ENCODE measurements around the gene NTRK1.
A peak's percentile ranks its signal among the peaks of the same experiment; 100 is the strongest.
"Not testable (repeated sequence)": the region's sequence is repeated elsewhere in the genome, so short reads cannot be mapped to it uniquely, and the experiment has no call there.

NTRK1 gene

DNA sequence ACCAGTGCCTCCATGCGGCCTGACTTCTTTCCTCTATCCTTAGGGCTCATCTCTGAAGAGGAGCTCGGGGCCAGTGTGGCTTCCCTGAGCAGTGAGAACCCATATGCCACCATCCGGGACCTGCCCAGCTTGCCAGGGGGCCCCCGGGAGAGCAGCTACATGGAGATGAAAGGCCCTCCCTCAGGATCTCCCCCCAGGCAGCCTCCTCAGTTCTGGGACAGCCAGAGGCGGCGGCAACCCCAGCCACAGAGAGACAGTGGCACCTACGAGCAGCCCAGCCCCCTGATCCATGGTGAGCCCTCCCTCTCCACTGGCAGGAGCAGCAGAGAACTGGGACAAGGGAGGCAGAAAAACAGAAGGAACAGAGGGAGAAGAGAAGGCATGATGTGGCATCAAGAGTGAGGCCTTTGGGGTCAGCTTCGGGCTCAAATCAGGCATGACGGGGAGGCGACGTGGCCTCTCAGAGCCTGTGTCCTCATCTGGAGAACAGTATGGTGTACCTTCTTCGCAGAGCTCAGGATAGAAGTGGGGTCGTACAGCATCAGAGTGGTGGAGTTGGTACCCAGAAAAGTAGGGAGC is 53.2 kb downstream of the NTRK1 start:
- DNase-seq (ENCODE audit: low spot score): no peak

DNA sequence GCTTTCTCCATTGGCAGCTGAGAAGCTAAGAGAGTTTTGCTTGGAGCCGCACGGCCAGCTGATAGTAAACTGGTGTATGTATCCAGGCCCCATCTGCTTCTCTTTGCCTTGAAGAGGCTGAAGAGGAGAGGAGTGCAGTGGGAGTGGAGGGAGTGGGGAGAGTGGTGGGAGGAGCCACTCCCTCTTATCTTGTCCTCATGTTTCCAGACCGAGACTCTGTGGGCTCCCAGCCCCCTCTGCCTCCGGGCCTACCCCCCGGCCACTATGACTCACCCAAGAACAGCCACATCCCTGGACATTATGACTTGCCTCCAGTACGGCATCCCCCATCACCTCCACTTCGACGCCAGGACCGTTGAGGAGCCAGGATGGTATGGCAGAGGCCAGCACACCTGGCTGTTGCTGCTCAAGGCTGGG is 53.8 kb downstream of the NTRK1 start:
- DNase-seq (ENCODE audit: low spot score): no peak

DNA sequence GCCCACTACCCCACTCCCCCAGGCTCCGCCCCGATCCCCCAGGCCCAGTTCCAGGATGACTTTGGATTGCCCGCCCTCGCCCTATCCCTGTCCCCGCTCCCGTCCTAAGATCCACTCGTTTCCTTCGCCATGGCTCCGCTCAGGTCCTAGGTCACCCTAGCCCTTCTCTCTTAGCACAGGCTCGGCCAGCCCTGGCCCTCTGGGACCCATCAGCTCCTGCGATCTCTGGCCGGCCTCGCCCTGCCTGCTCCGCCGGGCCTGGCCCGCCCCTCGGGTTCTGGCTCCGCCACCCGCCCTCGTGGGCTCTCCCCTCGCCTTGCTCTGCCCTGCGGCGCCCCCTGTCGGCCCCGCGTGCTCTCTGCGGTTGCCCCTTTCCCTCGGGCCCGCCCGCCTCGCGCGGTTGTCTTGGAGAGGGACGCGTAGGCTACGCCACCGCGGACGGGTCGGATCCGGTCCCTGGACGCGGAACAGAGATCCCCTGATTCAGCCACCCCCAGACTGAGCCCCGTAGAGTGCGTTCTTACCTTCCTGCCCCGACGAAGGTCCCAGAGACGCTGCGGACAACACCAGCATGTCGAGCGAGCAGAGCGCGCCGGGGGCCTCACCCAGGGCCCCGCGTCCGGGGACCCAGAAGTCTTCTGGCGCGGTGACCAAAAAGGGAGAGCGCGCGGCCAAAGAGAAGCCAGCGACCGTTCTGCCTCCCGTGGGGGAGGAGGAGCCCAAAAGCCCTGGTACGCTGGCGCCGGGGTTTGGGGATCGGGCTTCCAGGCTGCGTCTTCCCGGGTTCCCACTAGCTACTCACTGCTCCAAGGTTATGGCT is 59.8 kb downstream of the NTRK1 start, which contains the start of gene LRRC71:
Gene LRRC71 (plus strand): TSS at position 400 of the 820 bp plus-strand sequence. CDS start 172 bp downstream, at position 572.
- peak; percentile 74 for DNase-seq (ENCODE audit: low spot score)

DNA sequence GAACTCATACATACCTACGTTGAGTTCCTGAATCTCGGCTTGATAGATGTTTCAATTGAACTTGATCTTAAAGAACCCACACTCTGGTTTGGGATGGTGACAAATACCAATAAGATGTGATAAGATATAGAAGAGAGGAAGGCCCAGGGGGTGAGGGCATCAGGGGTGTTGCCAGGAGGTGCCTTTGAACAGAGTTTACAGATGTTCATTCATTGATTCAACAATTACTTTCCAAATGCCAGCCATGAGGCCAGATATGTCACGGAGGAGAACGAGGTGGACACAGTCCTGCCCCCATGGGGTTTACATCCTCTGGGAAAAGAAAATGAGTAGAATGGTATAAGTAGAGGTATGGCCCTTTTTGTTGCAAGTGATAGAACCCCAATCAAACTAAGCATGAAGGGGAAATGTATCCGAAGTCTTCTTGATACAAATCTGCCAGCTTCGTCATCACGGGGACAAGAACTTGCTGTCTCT is 60.4 kb downstream of the NTRK1 start:
- no peak for DNase-seq (ENCODE audit: low spot score)

DNA sequence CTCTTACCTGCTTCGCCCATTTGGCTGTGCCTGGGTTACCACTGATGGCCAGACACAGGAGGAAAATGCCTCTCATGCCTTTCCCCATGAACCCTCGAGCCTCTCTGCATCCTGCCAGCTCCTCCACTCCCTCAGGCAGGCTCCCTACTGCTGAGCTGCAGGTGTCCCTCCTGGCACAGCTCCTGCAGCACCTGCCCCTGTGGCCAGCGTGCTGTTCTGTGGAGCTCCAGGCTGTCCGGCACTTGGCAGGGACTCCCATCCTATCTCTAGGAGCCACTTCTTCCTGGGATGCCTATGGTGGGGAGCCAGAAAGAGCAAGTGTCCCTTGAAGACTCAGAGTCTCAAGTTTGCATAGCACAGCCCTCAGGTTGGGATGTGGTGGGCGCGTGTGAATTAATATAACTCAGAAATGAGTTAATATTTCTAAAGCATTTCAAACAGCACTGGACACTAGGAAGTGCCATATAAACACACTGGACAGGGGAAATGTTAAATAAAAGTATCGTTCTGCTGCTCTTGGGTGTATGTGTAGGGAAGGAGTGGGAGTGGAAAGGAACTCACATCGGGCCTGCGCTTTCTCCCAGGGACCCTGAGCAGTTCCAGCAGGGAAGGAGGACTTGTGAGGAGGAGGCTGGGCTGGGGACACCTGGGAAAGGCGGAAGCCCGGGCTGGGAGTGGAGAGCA is 62.5 kb downstream of the NTRK1 start:
- DNase-seq (ENCODE audit: low spot score): no peak

DNA sequence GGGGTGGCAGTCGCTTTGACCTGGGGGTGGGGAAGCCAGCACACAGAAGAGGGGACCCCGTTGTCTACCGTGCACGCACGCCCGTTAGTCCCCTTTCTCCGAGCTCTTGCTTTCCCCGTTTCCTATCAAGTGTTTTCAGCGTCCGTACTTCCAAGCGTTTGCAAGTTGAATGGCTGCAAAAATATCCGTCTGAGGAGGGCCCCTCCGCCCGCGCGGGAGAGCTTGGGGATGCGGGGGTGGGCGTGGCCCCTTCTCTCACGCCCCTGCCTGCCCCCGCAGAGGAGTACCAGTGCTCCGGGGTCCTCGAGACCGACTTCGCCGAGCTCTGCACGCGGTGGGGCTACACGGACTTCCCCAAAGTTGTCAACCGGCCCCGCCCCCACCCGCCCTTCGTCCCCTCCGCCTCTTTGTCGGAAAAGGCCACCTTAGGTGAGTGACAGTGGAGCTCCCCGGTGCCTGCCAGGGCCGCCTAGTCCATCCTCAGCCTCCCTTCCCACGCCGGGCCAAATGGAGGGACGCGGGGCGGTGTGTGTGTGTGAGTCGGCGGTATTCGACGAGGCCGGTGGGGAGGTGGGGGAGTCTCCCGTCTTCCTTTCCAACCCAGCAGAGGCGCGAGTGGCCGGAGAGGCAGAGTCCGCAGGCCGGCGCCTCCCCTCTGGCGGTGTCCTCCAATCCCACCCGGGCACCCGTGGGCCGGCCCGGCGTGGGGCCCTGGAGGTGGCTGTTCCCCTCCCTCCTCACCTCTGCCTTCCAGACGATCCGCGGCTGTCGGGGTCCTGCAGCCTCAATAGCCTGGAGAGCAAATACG is 63.2 kb downstream of the NTRK1 start:
- DNase-seq (ENCODE audit: low spot score): no peak

DNA sequence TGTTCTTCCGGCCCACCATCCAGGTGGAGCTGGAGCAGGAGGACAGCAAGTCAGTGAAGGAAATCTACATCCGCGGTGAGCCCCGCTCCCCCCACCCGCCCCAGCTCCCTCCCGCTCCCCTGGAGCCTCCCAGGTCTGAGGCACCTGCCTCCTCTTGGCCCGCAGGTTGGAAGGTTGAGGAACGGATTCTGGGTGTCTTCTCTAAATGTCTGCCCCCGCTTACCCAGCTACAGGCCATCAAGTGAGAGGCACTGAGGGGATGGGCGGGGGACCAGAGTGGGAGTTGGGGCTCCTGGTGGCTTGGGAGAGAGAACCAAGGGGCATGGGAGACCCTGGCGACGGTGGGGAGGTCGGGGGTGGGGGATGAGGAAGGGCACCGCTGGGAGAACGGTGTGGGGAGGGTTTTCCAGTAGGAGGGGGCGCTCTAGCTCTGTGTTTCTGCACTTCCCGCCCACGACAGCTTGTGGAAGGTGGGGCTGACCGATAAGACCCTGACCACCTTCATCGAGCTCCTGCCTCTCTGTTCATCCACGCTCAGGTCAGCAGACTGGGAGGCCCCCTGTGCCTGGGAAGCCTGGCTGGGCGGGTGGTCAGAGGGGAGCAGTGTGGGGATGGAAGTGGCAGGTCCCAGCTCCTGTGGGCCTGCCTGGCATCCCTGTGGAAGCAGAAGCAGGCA is 64.0 kb downstream of the NTRK1 start:
- no peak for DNase-seq (ENCODE audit: low spot score)

DNA sequence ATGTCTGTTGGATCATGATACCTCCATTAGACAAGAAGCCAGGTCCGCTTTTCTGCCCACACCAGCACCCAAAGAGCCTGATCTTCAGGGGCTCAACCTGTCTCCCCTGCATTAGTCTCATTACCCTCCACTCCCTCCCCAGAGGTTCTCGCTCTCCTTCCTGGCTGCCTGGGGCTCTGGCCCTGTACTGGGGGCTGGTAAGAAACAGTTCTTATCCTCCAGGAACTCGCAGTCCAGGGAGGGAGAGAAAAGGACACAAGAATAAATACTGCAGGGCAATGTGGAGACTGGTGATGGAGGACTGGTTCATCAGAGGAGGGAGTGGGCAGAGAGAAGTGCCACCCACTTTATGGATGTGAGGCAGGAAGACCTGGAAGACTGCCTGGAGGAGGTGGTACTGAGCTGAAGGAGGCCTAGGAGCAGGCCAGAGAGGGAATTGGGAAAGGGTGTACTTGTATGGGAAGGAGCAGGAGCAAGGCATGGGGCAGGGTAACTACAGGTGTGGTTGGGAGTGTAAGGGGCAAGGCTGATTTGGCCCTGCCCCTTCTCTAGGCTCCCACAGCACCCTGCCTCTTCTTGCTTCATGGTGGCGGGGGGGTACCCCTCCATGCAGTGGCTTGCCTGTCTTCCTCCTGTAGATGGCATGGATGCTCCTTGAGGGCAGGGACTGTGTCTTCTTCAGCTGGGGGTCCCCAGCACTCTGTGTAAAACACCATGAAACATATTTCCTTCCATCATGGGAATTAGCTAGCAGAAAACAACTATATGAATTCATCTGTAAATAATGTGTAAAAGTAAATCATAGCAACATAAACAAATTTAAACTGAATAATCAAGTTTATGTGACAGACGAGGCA is 64.7 kb downstream of the NTRK1 start:
- no peak for DNase-seq (ENCODE audit: low spot score)

DNA sequence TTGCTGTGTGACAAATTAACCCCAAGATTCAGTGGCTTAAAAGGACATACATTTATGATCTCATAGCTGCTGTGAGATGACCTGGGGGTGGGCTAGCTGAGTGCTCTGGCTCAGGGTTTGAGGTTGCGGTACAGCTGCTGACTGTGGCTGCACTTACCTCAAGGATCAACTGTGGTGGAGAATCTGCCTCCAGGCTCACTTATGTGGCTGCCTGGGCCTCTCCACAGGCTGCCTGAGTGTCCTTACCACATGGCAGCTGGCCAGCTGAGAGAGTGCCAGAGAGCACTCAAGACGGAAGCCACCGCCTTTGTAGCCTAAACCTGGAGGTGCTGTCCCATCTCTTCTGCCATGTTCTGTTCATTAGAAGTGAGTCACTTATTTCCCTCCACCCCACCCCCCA is 65.5 kb downstream of the NTRK1 start:
- DNase-seq (ENCODE audit: low spot score): no peak

DNA sequence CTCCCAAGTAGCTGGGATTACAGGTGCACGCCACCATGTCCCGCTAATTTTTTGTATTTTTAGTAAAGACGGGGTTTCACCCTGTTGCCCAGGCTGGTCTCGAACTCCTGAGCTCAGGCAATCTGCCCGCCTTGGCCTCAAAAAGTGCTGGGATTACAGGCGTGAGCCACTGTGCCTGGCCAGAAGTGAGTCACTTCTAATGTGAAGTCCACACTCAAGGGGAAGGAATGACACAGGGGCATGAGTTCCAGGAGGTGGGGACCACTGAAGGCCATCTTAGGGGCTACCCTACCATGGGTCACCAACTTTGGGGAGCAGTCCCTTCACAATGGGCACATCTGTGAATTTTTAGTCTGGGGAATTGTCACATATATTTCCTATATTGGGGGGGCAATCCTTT is 66.0 kb downstream of the NTRK1 start:
- not testable (repeated sequence) for DNase-seq (ENCODE audit: low spot score)

DNA sequence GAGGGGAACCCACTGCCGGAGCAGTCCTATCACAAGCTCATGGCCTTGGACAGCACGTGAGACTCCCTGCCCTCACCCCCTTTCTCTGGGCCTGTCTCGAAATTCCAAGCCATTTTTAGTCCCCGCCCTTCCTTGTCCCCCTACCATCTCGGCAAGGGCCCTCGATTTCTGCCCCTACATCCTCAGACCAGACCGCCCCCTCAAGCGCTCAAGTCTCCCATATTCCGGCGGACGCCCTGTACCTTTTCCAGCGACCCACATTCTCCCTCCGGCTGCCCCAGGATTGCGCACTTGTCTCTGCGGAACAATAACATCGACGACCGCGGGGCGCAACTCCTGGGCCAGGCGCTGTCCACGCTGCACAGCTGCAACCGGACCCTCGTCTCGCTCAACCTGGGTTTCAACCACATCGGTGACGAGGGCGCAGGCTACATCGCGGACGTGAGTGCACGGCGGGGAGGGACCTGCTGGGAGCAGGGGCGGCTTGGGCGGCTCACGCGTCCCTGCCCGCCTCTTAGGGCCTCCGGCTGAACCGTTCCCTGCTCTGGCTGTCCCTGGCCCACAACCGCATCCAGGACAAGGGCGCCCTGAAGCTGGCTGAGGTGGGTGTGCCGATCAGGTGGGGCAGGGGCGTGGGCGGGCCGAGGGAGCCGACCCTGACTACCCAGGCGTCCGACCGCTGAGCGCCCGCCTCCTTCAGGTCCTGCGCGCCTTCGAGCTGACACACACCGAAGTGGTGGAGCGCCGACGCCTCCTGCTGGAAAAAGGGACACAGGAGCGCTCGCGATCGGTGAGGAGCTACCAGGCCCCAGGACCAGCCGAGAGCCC is 66.8 kb downstream of the NTRK1 start:
- DNase-seq (ENCODE audit: low spot score): peak; percentile 27

DNA sequence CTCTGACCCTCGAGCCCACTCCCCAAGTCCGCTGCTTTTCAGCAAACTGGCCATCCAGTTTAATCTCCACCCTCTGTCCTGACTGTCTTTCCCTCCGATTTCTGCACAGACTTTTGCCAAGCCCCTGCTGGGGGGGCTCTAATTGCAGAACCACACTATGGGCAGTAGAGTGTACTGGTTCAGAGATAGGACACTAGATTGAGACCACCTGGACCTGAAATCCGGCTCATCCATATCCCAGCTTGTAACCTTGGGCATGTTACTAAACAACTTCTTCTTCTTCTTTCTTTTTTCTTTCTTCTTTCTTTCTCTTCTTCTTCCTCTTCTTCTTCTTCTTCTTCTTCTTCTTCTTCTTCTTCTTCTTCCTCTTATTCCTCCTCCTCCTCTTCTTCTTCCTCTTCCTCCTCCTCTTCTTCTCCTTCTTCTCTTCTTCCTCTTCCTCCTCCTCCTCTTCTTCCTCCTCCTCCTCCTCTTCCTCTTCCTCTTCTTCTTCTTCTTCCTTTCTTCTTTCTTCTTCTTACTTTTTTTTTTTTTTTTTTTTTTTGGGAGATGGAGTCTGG is 67.5 kb downstream of the NTRK1 start:
- DNase-seq (ENCODE audit: low spot score): no peak

DNA sequence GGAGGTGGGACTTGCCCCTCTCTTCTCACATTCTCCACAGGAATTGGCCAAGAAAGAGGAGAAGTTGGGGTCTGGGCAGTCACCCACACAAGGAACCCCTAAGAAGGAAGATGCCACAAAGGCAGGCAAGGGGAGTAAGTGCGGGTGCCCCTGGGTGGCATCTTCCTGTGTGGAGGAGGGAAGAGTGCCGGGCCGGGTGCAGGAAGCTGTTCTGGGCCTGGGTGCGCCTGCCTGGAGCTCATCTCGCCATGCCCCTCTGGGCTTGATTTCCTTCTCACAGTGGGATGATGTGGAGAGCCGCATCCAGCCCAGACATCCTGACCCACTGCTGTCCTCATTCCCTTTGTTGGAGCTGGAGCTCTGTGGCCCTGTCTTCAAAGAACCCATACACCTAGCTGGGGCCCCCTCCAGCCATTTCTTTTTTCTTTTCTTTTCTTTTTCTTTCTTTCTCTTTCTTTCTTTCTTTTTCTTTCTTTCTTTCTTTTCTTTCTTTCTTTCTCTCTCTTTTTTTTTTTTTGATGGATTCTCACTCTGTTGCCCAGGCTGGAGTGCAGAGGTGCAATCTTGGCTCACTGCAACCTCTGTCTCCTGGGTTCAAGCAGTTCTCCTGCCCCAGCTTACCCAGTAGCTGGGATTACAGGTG is 69.1 kb downstream of the NTRK1 start:
- no peak for DNase-seq (ENCODE audit: low spot score)

DNA sequence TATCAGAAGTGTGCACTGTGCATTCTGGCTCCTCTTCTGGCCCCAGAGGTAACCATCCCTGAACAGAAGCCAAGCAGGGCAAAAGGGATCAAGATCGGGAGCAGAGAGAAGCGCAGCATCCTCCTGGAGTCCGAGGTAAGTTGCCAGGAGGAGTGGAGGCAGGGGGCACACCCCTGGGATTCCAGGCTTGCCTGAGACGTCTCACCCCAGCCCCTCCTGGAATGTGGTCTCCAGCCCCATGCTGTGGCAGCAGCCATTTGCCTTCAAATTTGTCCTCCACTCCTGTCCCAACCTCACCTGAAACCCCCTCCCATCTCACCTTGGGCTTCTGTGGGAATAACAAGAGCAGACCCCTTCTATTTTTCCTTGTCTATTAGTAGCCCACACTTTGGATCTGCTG is 69.8 kb downstream of the NTRK1 start:
- no peak for DNase-seq (ENCODE audit: low spot score)

Data from germinal center (tissue), 1 donor.